Ramos (cell line): ENCODE measurements around the gene SHH.
"Not testable (repeated sequence)": the region's sequence is repeated elsewhere in the genome, so short reads cannot be mapped to it uniquely, and the experiment has no call there.

Experiments
- in situ Hi-C: fragments of 300-500 bp; cut with MboI; formaldehyde crosslinking; loops from one replicate; pipeline ENCODE4 v1.14.3; 2022; ENCODE audit warnings: low sequenced_read_pairs; ENCODE audit not compliant: unreplicated experiment

SHH gene

GRCh38 chr7:155843426-155844018 is 31.3 kb upstream of the SHH start:
- in situ Hi-C loops: no loop called here

DNA sequence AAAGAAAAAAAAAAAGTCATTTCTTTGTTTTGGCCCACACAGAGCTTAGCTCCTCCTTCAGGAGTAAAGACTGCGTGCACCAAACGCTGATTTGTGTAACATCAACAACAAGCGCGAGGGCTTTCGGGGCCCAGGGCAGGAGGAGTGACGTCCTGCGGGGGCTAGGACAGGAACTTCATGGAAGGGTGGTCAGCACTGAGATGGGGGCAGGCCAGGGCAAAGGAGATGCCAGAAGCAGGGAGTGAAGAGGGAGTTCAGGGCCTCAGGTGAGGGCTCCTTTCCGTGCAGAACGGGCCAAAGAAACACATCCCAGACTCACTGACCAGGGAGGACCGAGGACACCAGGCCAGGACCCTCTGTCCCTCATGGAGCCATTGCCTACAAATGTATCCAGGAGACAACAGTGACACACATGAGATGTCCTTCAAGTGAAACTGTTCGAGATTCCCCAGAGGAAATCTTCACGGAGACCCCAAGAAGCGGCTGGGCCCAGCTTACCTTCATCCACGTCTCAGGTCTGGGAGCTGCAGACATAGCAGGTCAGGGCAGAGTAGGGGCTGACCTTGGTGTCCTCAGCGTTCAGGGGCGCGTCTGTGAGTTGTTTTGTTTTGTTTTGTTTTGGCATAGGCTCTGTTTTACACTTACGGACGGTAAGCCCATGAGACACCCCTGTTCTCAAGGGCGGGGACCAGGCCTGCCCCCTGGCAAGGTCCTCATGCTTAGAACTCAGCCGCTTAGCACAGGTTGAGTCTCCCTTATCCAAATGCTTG is 30.4 kb upstream of the SHH start:
- in situ Hi-C loops: no loop called here

GRCh38 chr7:155840909-155841308 is 28.6 kb upstream of the SHH start:
- in situ Hi-C loops: no loop called here

DNA sequence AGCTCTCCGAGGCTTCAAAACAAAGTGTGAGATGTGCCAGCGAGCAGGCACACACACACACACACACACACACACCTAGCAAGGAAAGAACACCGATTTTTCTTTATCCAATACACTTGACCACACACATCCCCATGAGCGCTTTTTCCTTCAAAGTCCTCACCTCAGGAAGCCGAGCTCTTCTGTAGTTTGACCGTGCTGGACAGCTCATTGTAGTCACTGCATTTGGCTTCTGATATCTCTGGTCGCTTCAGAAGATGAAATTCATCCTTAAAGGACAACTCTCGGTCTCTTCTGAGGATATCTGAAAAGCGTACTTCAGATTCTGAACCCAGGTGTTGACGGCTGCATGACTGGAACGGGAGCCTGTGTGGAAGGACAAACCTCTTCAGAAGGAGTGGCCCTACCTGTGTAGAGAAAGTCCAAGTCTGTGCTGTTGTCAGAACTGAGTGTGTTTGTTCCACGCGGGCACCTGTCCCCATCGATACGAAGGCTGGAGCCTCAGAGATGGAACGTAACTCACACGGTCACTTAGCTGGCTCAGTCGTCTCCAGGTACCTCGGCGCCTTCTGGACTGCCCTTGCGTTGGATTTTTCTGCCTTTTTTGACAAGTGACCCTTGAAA is 28.1 kb upstream of the SHH start:
- in situ Hi-C loops: no loop called here

GRCh38 chr7:155839461-155839860 is 27.2 kb upstream of the SHH start:
- in situ Hi-C loops: no loop called here

- in situ Hi-C loops: not testable (repeated sequence)
Measured at GRCh38 chr7:155838312-155838711, 26.0 kb upstream of the SHH start.

DNA sequence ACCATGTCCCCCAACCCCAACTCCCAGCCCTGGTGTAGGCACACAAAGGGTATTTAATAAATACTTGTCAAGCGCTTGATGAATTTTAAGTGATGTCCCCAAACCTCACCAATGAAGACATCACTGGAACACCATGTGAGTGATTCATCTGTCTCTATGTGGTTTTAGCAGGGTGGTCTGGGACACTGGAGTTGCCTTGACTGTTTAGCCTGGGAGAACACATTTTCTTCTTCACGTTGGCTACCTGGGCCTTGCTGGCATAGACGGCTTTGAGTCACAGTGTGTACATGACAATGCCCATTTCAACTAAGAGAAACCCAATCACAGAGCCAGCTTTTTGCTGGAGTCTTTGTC is 24.8 kb upstream of the SHH start:
- in situ Hi-C loops: no loop called here

DNA sequence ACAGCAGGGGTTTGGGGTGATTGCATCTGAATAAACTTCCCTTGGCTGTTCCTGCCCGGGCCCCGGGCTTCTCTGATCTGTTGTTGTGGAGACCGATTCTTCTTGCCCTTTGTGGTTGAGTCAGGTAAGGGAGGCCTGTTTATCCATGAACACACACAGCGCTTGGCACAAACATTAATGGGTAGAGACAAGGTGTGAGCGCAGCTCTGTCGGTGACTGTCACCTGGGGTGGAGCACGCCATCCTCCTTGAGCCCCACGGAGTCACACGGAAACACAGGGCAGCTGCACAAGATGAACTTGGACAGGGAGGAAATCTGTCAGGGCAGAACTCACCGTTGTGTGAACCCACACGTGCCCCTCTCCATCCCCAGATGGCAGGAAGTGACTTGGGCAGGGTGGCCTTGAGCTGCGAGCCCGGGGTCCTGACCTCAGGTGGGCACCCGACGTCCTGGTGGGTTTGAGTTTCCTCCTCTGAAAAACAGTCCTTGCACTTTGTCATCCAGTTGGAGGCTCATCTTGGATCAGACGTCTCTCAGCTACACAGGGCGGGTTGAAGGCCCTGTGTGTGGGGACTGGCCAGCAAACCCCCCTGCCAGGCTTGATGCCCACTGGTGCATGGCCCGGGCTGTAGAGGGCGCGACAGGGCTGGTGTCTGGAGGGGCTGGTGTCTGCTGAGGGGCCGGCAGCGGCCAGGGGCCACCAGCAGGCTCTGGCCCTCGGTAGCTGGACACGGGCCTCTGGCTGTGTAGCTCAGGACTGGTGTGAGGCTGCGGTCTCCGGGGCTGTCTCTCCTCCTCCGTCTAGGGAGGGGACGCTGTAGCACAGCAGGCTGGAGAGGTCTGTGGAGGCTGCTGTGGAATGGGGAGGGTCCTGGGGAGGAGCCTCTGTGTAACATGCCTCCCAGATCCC is 24.2 kb upstream of the SHH start:
- in situ Hi-C loops: no loop called here

- in situ Hi-C loops: no loop called here
Measured at GRCh38 chr7:155835446-155836215, 23.4 kb upstream of the SHH start.

DNA sequence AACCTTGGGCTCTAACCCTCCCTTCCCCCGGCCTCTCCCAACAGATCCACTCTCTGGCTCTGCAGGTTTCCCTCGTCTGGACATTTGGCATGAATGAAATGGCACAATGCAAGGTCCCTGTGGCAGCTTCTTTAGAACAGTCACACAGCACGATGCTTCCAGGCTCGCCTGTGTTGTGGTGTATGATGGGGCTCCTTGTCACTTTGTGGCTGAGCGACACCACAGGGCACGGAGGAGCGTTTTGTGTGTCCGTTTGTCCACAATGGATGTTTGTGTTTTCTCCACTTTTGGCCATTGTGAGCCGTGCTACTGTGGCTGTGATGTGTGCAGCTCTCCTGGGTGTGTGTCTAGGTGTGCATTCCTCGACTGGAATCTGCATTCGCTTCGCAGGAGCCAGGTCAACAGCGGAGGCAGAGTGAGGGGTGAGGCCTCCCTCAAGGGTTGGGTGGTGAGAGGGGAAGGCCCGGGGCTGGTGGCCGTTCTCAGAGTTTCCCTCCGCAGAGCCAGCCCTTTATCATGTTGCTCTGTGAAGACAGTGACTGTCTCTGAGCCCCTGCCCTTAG is 22.3 kb upstream of the SHH start:
- in situ Hi-C loops: no loop called here

- in situ Hi-C loops: no loop called here
Measured at GRCh38 chr7:155833651-155834050, 21.4 kb upstream of the SHH start.

- in situ Hi-C loops: no loop called here
Measured at GRCh38 chr7:155832581-155832981, 20.3 kb upstream of the SHH start.

DNA sequence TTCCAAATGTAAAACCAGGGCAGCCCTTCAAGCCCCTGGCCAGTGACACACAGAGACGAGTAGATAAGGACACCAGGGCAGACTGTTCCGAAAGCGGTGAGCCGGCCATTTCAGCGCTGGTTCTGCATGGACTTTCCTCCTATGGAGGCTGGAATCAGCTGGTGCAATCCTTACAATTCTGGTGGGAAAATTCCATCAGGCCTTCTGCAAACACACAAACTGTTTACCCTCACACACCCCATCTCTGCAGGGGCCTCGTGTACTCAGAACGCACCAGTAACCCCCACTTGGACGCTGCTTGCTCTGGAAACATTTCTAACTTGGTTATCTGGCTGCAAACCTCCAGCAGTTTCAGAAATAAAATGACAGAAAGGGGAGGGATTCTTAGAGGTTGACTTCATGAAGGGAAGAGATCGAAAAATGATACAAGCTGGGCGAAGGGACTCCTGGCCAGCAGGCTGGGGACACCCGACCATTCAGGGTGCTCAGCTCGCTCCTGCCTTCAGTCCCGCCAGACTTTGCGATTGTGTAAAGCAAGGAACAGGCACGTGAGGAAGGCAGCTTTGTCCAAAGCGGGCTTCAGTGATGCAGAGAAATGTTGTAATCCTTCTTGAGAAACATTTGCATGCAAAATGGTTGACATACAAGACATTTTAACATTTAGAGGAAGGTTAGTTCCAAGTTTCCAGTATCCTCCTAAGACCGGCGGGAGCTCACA is 19.7 kb upstream of the SHH start:
- in situ Hi-C loops: no loop called here

- in situ Hi-C loops: no loop called here
Measured at GRCh38 chr7:155830961-155831806, 18.9 kb upstream of the SHH start.

DNA sequence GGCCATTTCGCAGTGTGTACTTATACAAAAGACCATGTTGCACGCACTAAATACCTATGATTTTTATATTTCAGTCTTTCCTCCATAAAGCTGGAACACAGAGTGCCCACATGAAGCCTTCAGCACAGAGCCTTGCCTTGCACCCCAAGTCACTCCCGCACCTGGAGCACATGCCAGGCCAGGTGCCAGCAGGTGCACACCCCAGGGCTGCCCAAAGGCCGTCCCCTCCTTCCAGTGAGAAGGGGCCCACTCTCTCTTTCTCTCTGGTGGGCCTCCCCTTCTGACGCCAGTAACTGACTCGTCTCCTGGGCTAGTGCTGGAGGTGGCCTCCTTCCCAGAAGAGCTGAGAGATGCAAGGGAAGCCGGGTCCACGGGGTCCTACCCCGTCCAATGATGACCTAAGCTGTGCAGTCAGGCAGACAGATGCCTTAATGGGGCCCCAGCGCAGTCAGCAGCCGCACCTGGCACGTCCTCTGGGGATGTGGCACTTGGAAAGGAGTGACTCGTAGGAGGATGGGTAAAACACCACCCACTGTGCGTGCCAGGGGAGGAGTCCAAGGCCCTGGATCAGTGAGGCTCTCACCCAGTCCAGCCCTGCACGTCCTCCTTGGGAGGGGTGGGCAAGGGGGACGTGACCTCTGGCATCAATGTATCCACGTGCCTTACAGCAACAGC is 17.7 kb upstream of the SHH start:
- in situ Hi-C loops: no loop called here

DNA sequence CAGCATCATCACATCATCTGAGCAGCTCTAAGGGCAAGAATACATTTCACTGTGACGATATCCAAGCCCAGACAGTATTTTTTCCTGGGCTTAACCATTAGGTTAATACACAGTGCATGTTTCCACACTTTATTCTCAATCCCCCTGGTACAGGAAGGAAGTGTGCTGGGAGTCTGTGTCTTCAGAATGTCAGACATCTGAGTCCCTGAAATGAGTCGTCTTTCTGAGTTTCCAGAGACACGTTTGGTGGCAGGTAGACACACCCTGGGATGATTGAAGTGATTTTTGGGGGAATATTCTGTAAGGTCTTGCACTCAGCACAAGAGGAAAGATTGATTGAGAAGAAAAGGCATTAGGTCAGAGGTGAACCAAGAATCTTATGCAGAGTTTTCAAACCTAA is 13.1 kb upstream of the SHH start:
- in situ Hi-C loops: no loop called here

DNA sequence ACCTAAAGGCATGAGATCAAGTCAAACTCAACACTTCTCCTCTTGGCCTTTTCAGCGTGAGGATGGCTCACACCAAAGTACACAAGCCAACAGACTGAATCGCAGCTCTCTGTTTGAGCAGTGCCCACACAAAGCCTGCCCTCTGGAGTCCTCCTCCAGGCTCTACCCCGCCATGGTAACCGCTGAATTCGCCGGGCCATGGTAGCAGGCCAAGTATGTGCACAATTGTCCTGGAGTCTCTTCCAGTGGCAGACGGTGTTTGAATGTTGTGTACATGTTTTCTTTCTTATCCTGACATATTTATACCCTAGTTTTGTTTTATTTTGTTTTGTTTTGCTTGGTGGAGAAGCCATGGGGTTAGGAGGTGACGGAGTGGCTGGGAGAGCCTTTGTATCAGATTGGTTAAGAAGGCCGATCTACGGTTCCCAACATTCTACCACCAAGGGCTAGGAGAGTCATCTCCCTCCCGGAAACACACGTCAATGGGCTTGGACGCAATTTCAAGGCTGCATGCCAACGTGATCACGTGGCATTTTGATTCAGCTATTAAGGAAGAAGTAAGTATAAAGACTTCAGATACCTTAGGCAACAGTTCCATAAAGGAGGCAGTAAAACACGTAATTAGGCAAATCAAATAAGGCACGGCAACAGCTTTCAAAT is 12.1 kb upstream of the SHH start:
- in situ Hi-C loops: loop anchor here (25.0 kb wide), 1 partner anchor 988 kb away; no protein-coding TSS in a partner anchor
